ENCODE measurements around the gene APOBEC4.

APOBEC4 gene

DNA sequence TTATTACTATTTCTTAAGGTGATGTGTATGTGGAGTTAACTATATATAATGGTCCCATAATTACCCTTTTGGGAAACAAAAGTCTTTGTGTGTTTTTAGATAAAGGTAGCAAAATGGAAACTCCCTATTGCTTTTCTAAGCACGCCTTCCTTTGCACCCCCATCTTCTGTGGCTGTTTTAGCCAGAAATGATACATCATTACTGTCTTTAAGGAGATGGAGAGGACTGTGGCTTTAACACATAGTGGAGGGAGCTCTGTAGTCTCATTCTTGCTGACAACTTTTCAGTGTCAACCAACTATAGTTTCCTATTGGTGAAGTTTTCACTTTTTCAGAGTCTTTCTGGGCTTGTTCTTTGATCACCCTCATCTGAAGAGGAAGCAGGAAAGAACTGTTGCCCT lies 1.0 kb downstream of the APOBEC4 start:
- Histone ChIP-seq H4K20me1 (ENCODE audit: insufficient read depth, low read length) (no peaks in the 10 kb centered on the region), H3K4me3 (ENCODE audit: low read length) (no peak overlapping the region), H3K9ac (ENCODE audit: low read length) (no peak overlapping the region), H3K36me3 (replicated peaks; ENCODE audit: low read depth, low read length) (no peaks in the 10 kb centered on the region), H3K4me1 (ENCODE audit: low read length) (peaks cover 11% of the 10 kb centered on the region), H3K79me2 (ENCODE audit: low read length) (no peaks in the 10 kb centered on the region), H3K4me2 (ENCODE audit: low read length) (no peak overlapping the region), H3K27me3 (ENCODE audit: low read depth, low read length) (no peaks in the 10 kb centered on the region), H3K9me3 (ENCODE audit: insufficient read depth, low read length) (no peaks in the 10 kb centered on the region), H3K27ac (ENCODE audit: low read length) (no peak overlapping the region), H2AFZ (ENCODE audit: low read depth, low read length) (no peak overlapping the region)
- TF ChIP-seq CTCF (IDR thresholded peaks at IDR 0.05; ENCODE audit: low read depth, low read length) (no peak), EZH2phosphoT487 (IDR thresholded peaks at IDR 0.05; ENCODE audit: low read depth) (no peak)

DNA sequence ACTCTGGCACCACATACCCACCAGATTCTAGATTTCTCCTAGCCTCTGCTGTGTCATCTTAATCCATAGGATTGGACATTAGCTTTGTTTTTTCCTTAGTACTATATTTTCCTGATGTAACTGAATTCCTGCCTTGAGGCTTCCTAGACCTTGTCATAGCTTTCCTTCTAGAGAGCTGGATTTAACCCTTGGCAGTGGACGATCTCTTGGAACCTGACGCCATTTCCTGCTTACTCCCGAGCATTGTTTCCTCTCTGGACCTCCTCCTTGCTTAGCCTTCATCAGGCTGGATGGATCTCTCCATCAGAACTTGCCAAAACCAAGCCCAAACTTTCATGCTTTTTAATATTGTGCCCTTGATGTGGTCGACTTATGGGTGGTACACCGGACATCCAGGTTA lies 1.5 kb downstream of the APOBEC4 start:
- no peaks in the 10 kb centered on the region for H3K27me3 ChIP-seq (ENCODE audit: low read depth, low read length)
- TF ChIP-seq CTCF (IDR thresholded peaks at IDR 0.05; ENCODE audit: low read depth, low read length) (no peak), EZH2phosphoT487 (IDR thresholded peaks at IDR 0.05; ENCODE audit: low read depth) (no peak)
- no peak overlapping the region for H2AFZ ChIP-seq (ENCODE audit: low read depth, low read length)
- no peak overlapping the region for H3K4me2 ChIP-seq (ENCODE audit: low read length)
- no peaks in the 10 kb centered on the region for H4K20me1 ChIP-seq (ENCODE audit: insufficient read depth, low read length)
- H3K9me3 ChIP-seq (ENCODE audit: insufficient read depth, low read length): no peaks in the 10 kb centered on the region
- H3K4me1 ChIP-seq (ENCODE audit: low read length): peaks cover 16% of the 10 kb centered on the region
- no peaks in the 10 kb centered on the region for H3K79me2 ChIP-seq (ENCODE audit: low read length)
- no peak overlapping the region for H3K4me3 ChIP-seq (ENCODE audit: low read length)
- H3K27ac ChIP-seq (ENCODE audit: low read length): no peak overlapping the region
- H3K36me3 ChIP-seq (replicated peaks; ENCODE audit: low read depth, low read length): no peaks in the 10 kb centered on the region
- H3K9ac ChIP-seq (ENCODE audit: low read length): no peak overlapping the region

DNA sequence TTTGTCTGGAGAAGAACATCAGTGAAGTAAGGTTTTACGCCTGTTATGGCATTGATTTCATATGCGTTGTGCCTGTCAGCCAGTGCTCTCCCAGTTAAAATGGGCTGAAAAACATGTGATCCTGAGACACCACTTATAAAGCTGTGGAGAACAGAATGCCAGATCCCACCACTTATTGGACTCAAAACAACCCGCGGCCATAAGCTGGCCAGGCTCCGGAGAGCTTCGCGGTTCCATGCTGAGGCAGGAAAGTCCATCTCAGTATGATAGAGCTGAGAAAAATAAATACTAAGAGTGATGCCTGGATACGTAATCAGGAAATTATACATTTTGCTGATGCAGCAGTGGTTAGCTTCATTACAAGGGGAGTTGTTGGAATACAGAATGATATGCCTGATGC lies 5.1 kb downstream of the APOBEC4 start:
- Histone ChIP-seq H3K4me1 (ENCODE audit: low read length) (peaks cover 17% of the 10 kb centered on the region), H3K4me2 (ENCODE audit: low read length) (no peak overlapping the region), H3K4me3 (ENCODE audit: low read length) (no peak overlapping the region), H3K27me3 (ENCODE audit: low read depth, low read length) (no peaks in the 10 kb centered on the region), H3K79me2 (ENCODE audit: low read length) (no peaks in the 10 kb centered on the region), H3K27ac (ENCODE audit: low read length) (no peak overlapping the region), H4K20me1 (ENCODE audit: insufficient read depth, low read length) (no peaks in the 10 kb centered on the region), H3K36me3 (replicated peaks; ENCODE audit: low read depth, low read length) (no peaks in the 10 kb centered on the region), H2AFZ (ENCODE audit: low read depth, low read length) (no peak overlapping the region), H3K9me3 (ENCODE audit: insufficient read depth, low read length) (no peaks in the 10 kb centered on the region), H3K9ac (ENCODE audit: low read length) (no peak overlapping the region)
- TF ChIP-seq EZH2phosphoT487 (IDR thresholded peaks at IDR 0.05; ENCODE audit: low read depth) (no peak), CTCF (IDR thresholded peaks at IDR 0.05; ENCODE audit: low read depth, low read length) (no peak)

DNA sequence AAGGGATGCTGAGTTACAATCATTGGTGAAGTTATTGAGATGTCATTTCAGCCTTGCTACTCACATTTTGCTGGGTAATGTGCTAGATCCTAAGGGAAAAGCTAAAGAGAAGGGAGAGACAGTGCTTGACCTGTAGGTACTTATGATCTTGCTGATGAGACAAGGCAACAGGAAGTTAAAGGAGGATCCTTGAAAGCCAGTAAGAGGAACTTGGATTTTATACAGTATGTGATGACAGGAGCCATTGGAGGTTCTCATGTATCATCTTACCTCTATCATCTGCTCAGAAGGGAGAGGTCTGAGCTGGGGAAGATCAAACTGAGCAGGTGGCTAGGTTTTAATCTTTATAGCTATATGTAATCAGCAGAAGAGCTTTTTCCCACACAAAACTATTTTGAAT lies 6.3 kb downstream of the APOBEC4 start:
- H3K27me3 ChIP-seq (ENCODE audit: low read depth, low read length): no peaks in the 10 kb centered on the region
- peaks cover 10% of the 10 kb centered on the region for H3K4me1 ChIP-seq (ENCODE audit: low read length)
- H3K4me2 ChIP-seq (ENCODE audit: low read length): 0 out of 2 replicates have a peak overlapping the region, but pooled peaks have one; percentile 1
- no peaks in the 10 kb centered on the region for H3K9me3 ChIP-seq (ENCODE audit: insufficient read depth, low read length)
- no peak overlapping the region for H3K4me3 ChIP-seq (ENCODE audit: low read length)
- TF ChIP-seq EZH2phosphoT487 (IDR thresholded peaks at IDR 0.05; ENCODE audit: low read depth): no peak
- TF ChIP-seq CTCF (IDR thresholded peaks at IDR 0.05; ENCODE audit: low read depth, low read length): no peak
- H4K20me1 ChIP-seq (ENCODE audit: insufficient read depth, low read length): no peaks in the 10 kb centered on the region
- H3K27ac ChIP-seq (ENCODE audit: low read length): no peak overlapping the region
- H2AFZ ChIP-seq (ENCODE audit: low read depth, low read length): no peak overlapping the region
- H3K79me2 ChIP-seq (ENCODE audit: low read length): no peaks in the 10 kb centered on the region
- no peak overlapping the region for H3K9ac ChIP-seq (ENCODE audit: low read length)
- H3K36me3 ChIP-seq (replicated peaks; ENCODE audit: low read depth, low read length): no peaks in the 10 kb centered on the region
